Hepatocyte (in vitro differentiated cells): ENCODE results near the gene PIGN.

Experiments
- EZH2 ChIP-seq: fragments of 200-600 bp; sonication (generic); IDR thresholded peaks from 2 replicates; pipeline ENCODE4 v1.6.1; 2016; ENCODE audit warnings: antibody characterized with exemption, mild to moderate bottlenecking, borderline replicate concordance
- TF ChIP-seq, protein P1 (sequence below): fragments of 200-600 bp; sonication (generic); IDR thresholded peaks from 2 replicates; pipeline ENCODE4 v1.5.1; 2016; ENCODE audit warnings: antibody characterized with exemption, mild to moderate bottlenecking; ENCODE audit not compliant: poor library complexity

DNA sequence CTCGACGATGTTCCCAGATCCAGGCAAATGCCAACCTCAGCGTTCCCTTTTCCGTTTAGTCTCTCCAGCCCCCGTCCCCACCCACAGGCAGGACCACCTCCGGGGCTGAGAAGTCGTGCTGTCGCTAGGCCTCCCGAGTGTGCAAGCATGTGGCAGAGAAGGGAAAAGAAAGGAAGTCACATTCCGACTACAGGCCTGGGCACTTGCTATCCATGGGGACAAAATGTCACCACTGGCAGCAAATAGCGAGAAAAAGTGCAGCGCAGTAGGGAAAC, 420 bp downstream of the PIGN start:
- TF ChIP-seq, protein P1, sequence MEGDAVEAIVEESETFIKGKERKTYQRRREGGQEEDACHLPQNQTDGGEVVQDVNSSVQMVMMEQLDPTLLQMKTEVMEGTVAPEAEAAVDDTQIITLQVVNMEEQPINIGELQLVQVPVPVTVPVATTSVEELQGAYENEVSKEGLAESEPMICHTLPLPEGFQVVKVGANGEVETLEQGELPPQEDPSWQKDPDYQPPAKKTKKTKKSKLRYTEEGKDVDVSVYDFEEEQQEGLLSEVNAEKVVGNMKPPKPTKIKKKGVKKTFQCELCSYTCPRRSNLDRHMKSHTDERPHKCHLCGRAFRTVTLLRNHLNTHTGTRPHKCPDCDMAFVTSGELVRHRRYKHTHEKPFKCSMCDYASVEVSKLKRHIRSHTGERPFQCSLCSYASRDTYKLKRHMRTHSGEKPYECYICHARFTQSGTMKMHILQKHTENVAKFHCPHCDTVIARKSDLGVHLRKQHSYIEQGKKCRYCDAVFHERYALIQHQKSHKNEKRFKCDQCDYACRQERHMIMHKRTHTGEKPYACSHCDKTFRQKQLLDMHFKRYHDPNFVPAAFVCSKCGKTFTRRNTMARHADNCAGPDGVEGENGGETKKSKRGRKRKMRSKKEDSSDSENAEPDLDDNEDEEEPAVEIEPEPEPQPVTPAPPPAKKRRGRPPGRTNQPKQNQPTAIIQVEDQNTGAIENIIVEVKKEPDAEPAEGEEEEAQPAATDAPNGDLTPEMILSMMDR: no peak
- no peak for TF ChIP-seq EZH2
